MM.1S (cell line): Measurements from ENCODE around the gene CXCL12.

Source experiments
- DNase-seq: peaks from one replicate; pipeline ENCODE4 v3.0.0-alpha.2; 2015
- H2AFZ ChIP-seq: fragments of 300-600 bp; sonication (generic); 2 replicates; pipeline ENCODE4 v1.6.0; 2016; ENCODE audit warnings: antibody characterized with exemption, low read length
- H3F3A ChIP-seq: fragments of 300-600 bp; sonication (generic); 2 replicates; pipeline ENCODE4 v1.6.1; 2016; ENCODE audit warnings: mild to moderate bottlenecking, antibody characterized with exemption, low read length, moderate library complexity, mixed read lengths; ENCODE audit not compliant: insufficient read depth
- H3K27ac ChIP-seq: fragments of 300-600 bp; sonication (generic); 2 replicates; pipeline ENCODE4 v1.5.1; 2016; ENCODE audit warnings: mild to moderate bottlenecking, low read length
- H3K27me3 ChIP-seq: fragments of 300-600 bp; sonication (generic); replicated peaks from 2 replicates; pipeline ENCODE4 v1.6.0; 2016; ENCODE audit warnings: low read length; ENCODE audit not compliant: insufficient read depth
- H3K36me3 ChIP-seq: fragments of 300-600 bp; sonication (generic); replicated peaks from 2 replicates; pipeline ENCODE4 v1.6.1; 2016; ENCODE audit warnings: mild to moderate bottlenecking, low read length, mixed read lengths; ENCODE audit not compliant: insufficient read depth
- H3K4me1 ChIP-seq: fragments of 300-600 bp; sonication (generic); 2 replicates; pipeline ENCODE4 v1.6.1; 2016; ENCODE audit warnings: low read length, mixed read lengths
- H3K4me2 ChIP-seq: fragments of 300-600 bp; sonication (generic); 2 replicates; pipeline ENCODE4 v1.6.0; 2016; ENCODE audit warnings: low read depth, low read length
- H3K4me3 ChIP-seq: fragments of 300-600 bp; sonication (generic); 2 replicates; pipeline ENCODE4 v1.5.1; 2016; ENCODE audit warnings: low read length, mixed read lengths
- H3K79me2 ChIP-seq: fragments of 300-600 bp; sonication (generic); 2 replicates; pipeline ENCODE4 v1.6.1; 2016; ENCODE audit warnings: mixed run types, low read length, mixed read lengths
- H3K9ac ChIP-seq: fragments of 300-600 bp; sonication (generic); 2 replicates; pipeline ENCODE4 v1.6.1; 2016; ENCODE audit warnings: low read length, mixed read lengths
- H3K9me2 ChIP-seq: fragments of 300-600 bp; sonication (generic); replicated peaks from 2 replicates; pipeline ENCODE4 v1.6.1; 2016; ENCODE audit warnings: mild to moderate bottlenecking, low read length, mixed read lengths; ENCODE audit not compliant: insufficient read depth
- H3K9me3 ChIP-seq: fragments of 300-600 bp; sonication (generic); replicated peaks from 2 replicates; pipeline ENCODE4 v1.6.1; 2016; ENCODE audit warnings: mild to moderate bottlenecking, low read length, mixed read lengths; ENCODE audit not compliant: insufficient read depth
- H4K20me1 ChIP-seq: fragments of 300-600 bp; sonication (generic); 2 replicates; pipeline ENCODE4 v1.6.1; 2016; ENCODE audit warnings: mild to moderate bottlenecking, low read length, moderate library complexity, mixed read lengths; ENCODE audit not compliant: insufficient read depth
- CTCF ChIP-seq: fragments of 300-600 bp; sonication (generic); IDR thresholded peaks from 2 replicates; pipeline ENCODE4 v1.5.1; 2016; ENCODE audit warnings: antibody characterized with exemption, low read length, mixed read lengths
- EZH2 ChIP-seq: fragments of 300-600 bp; sonication (generic); optimal IDR thresholded peaks from 2 replicates; pipeline ENCODE3; 2017; ENCODE audit warnings: low read depth, mild to moderate bottlenecking, antibody characterized with exemption, low read length, mixed read lengths
- EZH2phosphoT487 ChIP-seq: fragments of 300-600 bp; sonication (generic); IDR thresholded peaks from 2 replicates; pipeline ENCODE4 v1.6.1; 2018; ENCODE audit warnings: antibody characterized with exemption, low read length

Gene CXCL12

GRCh38 chr10:44419790-44420549, 35.1 kb upstream of the CXCL12 start:
- H3K9me2 ChIP-seq = no peaks in the 10 kb centered on the region
- H3K36me3 ChIP-seq = no peaks in the 10 kb centered on the region
- no peaks in the 10 kb centered on the region for H3K9me3 ChIP-seq
- no peaks in the 10 kb centered on the region for H3K79me2 ChIP-seq
- no peaks in the 10 kb centered on the region for H3K4me1 ChIP-seq
- H3K4me2 ChIP-seq = no peak overlapping the region
- H3K27me3 ChIP-seq = no peaks in the 10 kb centered on the region
- no peaks in the 10 kb centered on the region for H3F3A ChIP-seq
- no peak overlapping the region for H2AFZ ChIP-seq
- H3K4me3 ChIP-seq = no peak overlapping the region
- DNase-seq = no peak
- no peak for TF ChIP-seq EZH2
- no peak for TF ChIP-seq CTCF
- TF ChIP-seq EZH2phosphoT487 = no peak
- H3K27ac ChIP-seq = no peak overlapping the region
- no peaks in the 10 kb centered on the region for H4K20me1 ChIP-seq
- H3K9ac ChIP-seq = no peak overlapping the region

- Histone ChIP-seq H3K4me3 (no peak overlapping the region), H3K4me1 (no peaks in the 10 kb centered on the region)
- DNase-seq = no peak
Observed at GRCh38 chr10:44418637-44419036, 33.7 kb upstream of the CXCL12 start.

GRCh38 chr10:44417761-44418160, 32.9 kb upstream of the CXCL12 start:
- no peaks in the 10 kb centered on the region for H3K4me1 ChIP-seq
- H2AFZ ChIP-seq = no peak overlapping the region
- H3K4me3 ChIP-seq = no peak overlapping the region
- H3K36me3 ChIP-seq = no peaks in the 10 kb centered on the region
- no peaks in the 10 kb centered on the region for H3K27me3 ChIP-seq
- no peak for DNase-seq
- H3K4me2 ChIP-seq = no peak overlapping the region
- no peaks in the 10 kb centered on the region for H3K9me3 ChIP-seq
- H3K9me2 ChIP-seq = no peaks in the 10 kb centered on the region
- H3K9ac ChIP-seq = no peak overlapping the region
- H4K20me1 ChIP-seq = no peaks in the 10 kb centered on the region
- H3K79me2 ChIP-seq = no peaks in the 10 kb centered on the region
- no peaks in the 10 kb centered on the region for H3F3A ChIP-seq
- TF ChIP-seq EZH2 (no peak), CTCF (no peak), EZH2phosphoT487 (no peak)
- H3K27ac ChIP-seq = no peak overlapping the region

More at GRCh38 chr10:44418637-44419036, 33.7 kb upstream of the CXCL12 start:
- TF ChIP-seq EZH2 (no peak), CTCF (no peak), EZH2phosphoT487 (no peak)
- H3K79me2 ChIP-seq = no peaks in the 10 kb centered on the region
- H3F3A ChIP-seq = no peaks in the 10 kb centered on the region
- no peak overlapping the region for H3K4me2 ChIP-seq
- H3K27ac ChIP-seq = no peak overlapping the region
- no peaks in the 10 kb centered on the region for H3K27me3 ChIP-seq
- H3K9me3 ChIP-seq = no peaks in the 10 kb centered on the region
- H2AFZ ChIP-seq = no peak overlapping the region
- H3K9ac ChIP-seq = no peak overlapping the region
- no peaks in the 10 kb centered on the region for H3K36me3 ChIP-seq
- H3K9me2 ChIP-seq = no peaks in the 10 kb centered on the region
- H4K20me1 ChIP-seq = no peaks in the 10 kb centered on the region
